Stimulated activated memory B cell treated with anti-CD40 and anti-IgM and Interleukin-4, amounts not matched to agents 10 μg/mL and 1 μg/mL and 100 μg/mL, for 72 hours (primary cell): ENCODE results near the gene BTBD3.
A peak's percentile ranks its signal among the peaks of the same experiment; 100 is the strongest.

Experiments
- ATAC-seq: fragments of 150-1000 bp; cut with Tn5 transposase; 2 replicates; pipeline ENCODE4 v1.10.0; 2021
- H3K27ac Mint-ChIP-seq: one replicate; pipeline ENCODE4 v1.8.0; 2022; ENCODE audit warnings: mild to moderate bottlenecking, mixed read lengths
- H3K27me3 Mint-ChIP-seq: one replicate; pipeline ENCODE4 v1.8.0; 2022; ENCODE audit warnings: mixed read lengths
- H3K36me3 Mint-ChIP-seq: one replicate; pipeline ENCODE4 v1.8.0; 2022; ENCODE audit warnings: mixed read lengths
- H3K4me1 Mint-ChIP-seq: one replicate; pipeline ENCODE4 v1.8.0; 2022; ENCODE audit warnings: mixed read lengths
- H3K4me3 Mint-ChIP-seq: one replicate; pipeline ENCODE4 v1.8.0; 2022; ENCODE audit warnings: mild to moderate bottlenecking, moderate library complexity, mixed read lengths
- H3K9me3 Mint-ChIP-seq: one replicate; pipeline ENCODE4 v1.8.0; 2022; ENCODE audit warnings: mixed read lengths

BTBD3 gene

GRCh38 chr20:11935212-11936154 lies 17.8 kb downstream of the BTBD3 start:
- no peak for ATAC-seq
- Mint-ChIP-seq H3K36me3 (no peaks in the 10 kb centered on the region), H3K9me3 (no peaks in the 10 kb centered on the region), H3K4me1 (no peaks in the 10 kb centered on the region), H3K27me3 (no peaks in the 10 kb centered on the region), H3K4me3 (no peak overlapping the region), H3K27ac (no peak overlapping the region)

- no peaks in the 10 kb centered on the region for H3K9me3 Mint-ChIP-seq
- ATAC-seq, result no peak
- H3K4me1 Mint-ChIP-seq, result no peaks in the 10 kb centered on the region
- no peaks in the 10 kb centered on the region for H3K27me3 Mint-ChIP-seq
- no peaks in the 10 kb centered on the region for H3K36me3 Mint-ChIP-seq
- no peak overlapping the region for H3K4me3 Mint-ChIP-seq
- H3K27ac Mint-ChIP-seq, result no peak overlapping the region
Observed at GRCh38 chr20:11936157-11936556, 18.5 kb downstream of the BTBD3 start.

- no peaks in the 10 kb centered on the region for H3K9me3 Mint-ChIP-seq
- H3K36me3 Mint-ChIP-seq, result no peaks in the 10 kb centered on the region
- ATAC-seq, result no peak
- H3K4me1 Mint-ChIP-seq, result no peaks in the 10 kb centered on the region
- H3K27me3 Mint-ChIP-seq, result no peaks in the 10 kb centered on the region
- H3K4me3 Mint-ChIP-seq, result no peak overlapping the region
- no peak overlapping the region for H3K27ac Mint-ChIP-seq
Observed at GRCh38 chr20:11937230-11937629, 19.5 kb downstream of the BTBD3 start.

- Mint-ChIP-seq H3K27ac (no peak overlapping the region), H3K36me3 (no peaks in the 10 kb centered on the region), H3K9me3 (peaks cover 4% of the 10 kb centered on the region), H3K4me1 (no peaks in the 10 kb centered on the region), H3K27me3 (no peaks in the 10 kb centered on the region), H3K4me3 (no peak overlapping the region)
- peak; percentile 5 for ATAC-seq
Observed at GRCh38 chr20:11941593-11942246, 24.0 kb downstream of the BTBD3 start.

- Mint-ChIP-seq H3K27me3 (no peaks in the 10 kb centered on the region), H3K4me3 (no peak overlapping the region), H3K27ac (no peak overlapping the region), H3K4me1 (no peaks in the 10 kb centered on the region), H3K36me3 (no peaks in the 10 kb centered on the region), H3K9me3 (peaks cover 4% of the 10 kb centered on the region)
- ATAC-seq, result no peak
Observed at GRCh38 chr20:11943778-11944177, 26.1 kb downstream of the BTBD3 start.

- Mint-ChIP-seq H3K4me1 (no peaks in the 10 kb centered on the region), H3K9me3 (peaks cover 4% of the 10 kb centered on the region), H3K36me3 (no peaks in the 10 kb centered on the region), H3K4me3 (no peak overlapping the region), H3K27me3 (no peaks in the 10 kb centered on the region), H3K27ac (no peak overlapping the region)
- ATAC-seq, result no peak
Observed at GRCh38 chr20:11948806-11949205, 31.1 kb downstream of the BTBD3 start.

- Mint-ChIP-seq H3K27me3 (no peaks in the 10 kb centered on the region), H3K4me1 (no peaks in the 10 kb centered on the region), H3K27ac (no peak overlapping the region), H3K9me3 (peaks cover 4% of the 10 kb centered on the region), H3K36me3 (no peaks in the 10 kb centered on the region), H3K4me3 (no peak overlapping the region)
- ATAC-seq, result no peak
Observed at GRCh38 chr20:11949711-11950110, 32.0 kb downstream of the BTBD3 start.

GRCh38 chr20:11951696-11952095 lies 34.0 kb downstream of the BTBD3 start:
- ATAC-seq, result no peak
- H3K9me3 Mint-ChIP-seq, result peaks cover 4% of the 10 kb centered on the region
- H3K36me3 Mint-ChIP-seq, result no peaks in the 10 kb centered on the region
- H3K4me1 Mint-ChIP-seq, result no peaks in the 10 kb centered on the region
- no peak overlapping the region for H3K4me3 Mint-ChIP-seq
- H3K27ac Mint-ChIP-seq, result no peak overlapping the region
- no peaks in the 10 kb centered on the region for H3K27me3 Mint-ChIP-seq

GRCh38 chr20:11952639-11953038 lies 34.9 kb downstream of the BTBD3 start:
- Mint-ChIP-seq H3K27me3 (no peaks in the 10 kb centered on the region), H3K4me1 (no peaks in the 10 kb centered on the region), H3K36me3 (no peaks in the 10 kb centered on the region), H3K27ac (no peak overlapping the region), H3K4me3 (no peak overlapping the region), H3K9me3 (peaks cover 4% of the 10 kb centered on the region)
- ATAC-seq, result no peak

GRCh38 chr20:11957911-11958310 lies 40.2 kb downstream of the BTBD3 start:
- no peaks in the 10 kb centered on the region for H3K4me1 Mint-ChIP-seq
- no peak for ATAC-seq

GRCh38 chr20:11958855-11959254 lies 41.2 kb downstream of the BTBD3 start:
- no peaks in the 10 kb centered on the region for H3K36me3 Mint-ChIP-seq
- H3K27ac Mint-ChIP-seq, result no peak overlapping the region
- no peaks in the 10 kb centered on the region for H3K4me1 Mint-ChIP-seq
- no peak for ATAC-seq
- no peak overlapping the region for H3K4me3 Mint-ChIP-seq
- peaks cover 9% of the 10 kb centered on the region for H3K9me3 Mint-ChIP-seq
- no peaks in the 10 kb centered on the region for H3K27me3 Mint-ChIP-seq

More at GRCh38 chr20:11957911-11958310, 40.2 kb downstream of the BTBD3 start:
- Mint-ChIP-seq H3K27me3 (no peaks in the 10 kb centered on the region), H3K36me3 (no peaks in the 10 kb centered on the region), H3K9me3 (peaks cover 9% of the 10 kb centered on the region), H3K27ac (no peak overlapping the region), H3K4me3 (no peak overlapping the region)

- Mint-ChIP-seq H3K27ac (no peak overlapping the region), H3K36me3 (no peaks in the 10 kb centered on the region), H3K27me3 (no peaks in the 10 kb centered on the region), H3K9me3 (no peaks in the 10 kb centered on the region), H3K4me1 (no peaks in the 10 kb centered on the region), H3K4me3 (no peak overlapping the region)
- ATAC-seq, result no peak
Observed at GRCh38 chr20:11965602-11966001, 47.9 kb downstream of the BTBD3 start.

GRCh38 chr20:11966186-11966585 lies 48.5 kb downstream of the BTBD3 start:
- no peaks in the 10 kb centered on the region for H3K4me1 Mint-ChIP-seq
- H3K27ac Mint-ChIP-seq, result no peak overlapping the region

GRCh38 chr20:11970243-11970836 lies 52.6 kb downstream of the BTBD3 start:
- ATAC-seq, result no peak
- no peak overlapping the region for H3K4me3 Mint-ChIP-seq
- peaks cover 6% of the 10 kb centered on the region for H3K9me3 Mint-ChIP-seq
- H3K27ac Mint-ChIP-seq, result no peak overlapping the region
- no peaks in the 10 kb centered on the region for H3K27me3 Mint-ChIP-seq
- no peaks in the 10 kb centered on the region for H3K36me3 Mint-ChIP-seq
- no peaks in the 10 kb centered on the region for H3K4me1 Mint-ChIP-seq

More at GRCh38 chr20:11966186-11966585, 48.5 kb downstream of the BTBD3 start:
- no peaks in the 10 kb centered on the region for H3K9me3 Mint-ChIP-seq
- ATAC-seq, result no peak
- no peaks in the 10 kb centered on the region for H3K27me3 Mint-ChIP-seq
- H3K36me3 Mint-ChIP-seq, result no peaks in the 10 kb centered on the region
- H3K4me3 Mint-ChIP-seq, result no peak overlapping the region

- Mint-ChIP-seq H3K4me3 (no peak overlapping the region), H3K36me3 (no peaks in the 10 kb centered on the region), H3K4me1 (no peaks in the 10 kb centered on the region), H3K9me3 (peaks cover 6% of the 10 kb centered on the region), H3K27me3 (no peaks in the 10 kb centered on the region), H3K27ac (no peak overlapping the region)
- no peak for ATAC-seq
Observed at GRCh38 chr20:11972478-11972877, 54.8 kb downstream of the BTBD3 start.
